ENCODE results near the gene F8A2.
"Not testable (repeated sequence)": the region's sequence is repeated elsewhere in the genome, so short reads cannot be mapped to it uniquely, and the experiment has no call there.

F8A2 gene

GRCh38 chrX:155381843-155382528 lies at the start of gene F8A2:
Gene F8A2 (plus strand): TSS chrX:155382095. CDS start chrX:155382115, 20 bp downstream.
- FAIRE-seq; DNase-seq (ENCODE audit: insufficient read length, low spot score): not testable (repeated sequence)

GRCh38 chrX:155333544-155334100 lies 48.3 kb upstream of the F8A2 start:
- DNase-seq (ENCODE audit: insufficient read length, low spot score) (no peak), FAIRE-seq (peak; percentile 21)

DNA sequence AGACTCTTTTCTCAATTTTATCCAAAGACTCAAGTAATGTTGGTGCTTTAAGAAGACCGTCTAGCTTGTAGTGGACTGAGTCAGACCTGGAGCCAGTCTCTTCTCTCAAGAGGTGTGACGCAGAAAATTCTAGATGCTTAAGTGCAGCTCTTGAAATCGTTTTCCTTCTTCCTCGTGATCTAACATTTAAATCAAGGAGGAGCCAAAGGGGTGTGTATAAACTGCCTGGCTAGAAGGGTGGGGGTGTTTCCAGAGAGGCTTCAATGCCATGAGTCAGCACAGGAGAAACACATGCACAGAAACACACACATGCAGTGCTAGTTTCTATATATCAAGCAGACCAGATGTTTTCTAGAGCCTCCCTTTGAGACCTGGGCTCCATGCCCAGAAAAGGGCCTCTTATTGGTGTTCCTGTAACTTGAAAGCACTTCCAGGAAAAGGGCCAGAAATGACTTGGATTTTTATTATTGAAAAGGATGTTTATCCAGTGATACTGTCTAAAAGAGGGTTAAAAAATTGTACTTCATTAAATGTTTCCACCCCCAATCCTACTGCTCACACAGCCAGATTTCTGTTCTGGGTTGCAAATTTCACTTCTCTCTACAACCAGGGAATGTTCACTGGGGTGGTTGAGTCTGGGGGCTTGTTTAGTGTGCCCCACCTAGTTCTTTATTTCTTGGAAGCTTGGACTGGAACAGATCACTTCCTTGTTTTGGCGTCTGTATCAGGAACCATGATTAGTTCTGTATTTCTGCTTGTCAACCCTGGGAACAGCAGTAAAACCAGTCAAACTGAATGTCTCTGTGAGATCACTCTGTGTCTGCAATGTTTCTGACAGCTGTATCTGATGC lies 47.2 kb upstream of the F8A2 start, which contains the start of gene CLIC2:
Gene CLIC2, minus strand, starts transcription at position 129 of the 851 bp plus-strand sequence. CDS start 187 bp downstream, outside the sequence.
- FAIRE-seq: no peak
- no peak for DNase-seq (ENCODE audit: insufficient read length, low spot score)

DNA sequence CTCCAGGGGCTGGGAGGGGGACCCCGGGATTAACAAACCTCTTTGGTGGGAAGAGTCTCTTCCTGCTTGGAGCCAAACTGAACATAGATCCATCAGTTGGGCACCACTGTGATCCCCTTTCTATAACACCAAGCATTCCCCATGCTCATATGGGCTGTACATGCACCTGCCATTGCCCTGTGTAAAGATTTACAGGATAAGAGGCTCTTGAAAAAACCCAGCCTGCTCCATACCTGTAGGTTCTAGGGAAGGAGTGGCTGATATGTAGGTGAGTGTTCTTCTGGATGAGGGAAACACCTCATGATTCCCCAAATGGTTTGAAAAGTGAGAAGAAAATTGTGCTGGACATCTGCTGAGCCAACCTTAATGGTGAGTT lies 46.6 kb upstream of the F8A2 start:
- not testable (repeated sequence) for FAIRE-seq

GRCh38 chrX:155345689-155346088 lies 36.2 kb upstream of the F8A2 start:
- FAIRE-seq: not testable (repeated sequence)

More for the DNA sequence above, 46.6 kb upstream of the F8A2 start:
- not testable (repeated sequence) for DNase-seq (ENCODE audit: insufficient read length, low spot score)

DNA sequence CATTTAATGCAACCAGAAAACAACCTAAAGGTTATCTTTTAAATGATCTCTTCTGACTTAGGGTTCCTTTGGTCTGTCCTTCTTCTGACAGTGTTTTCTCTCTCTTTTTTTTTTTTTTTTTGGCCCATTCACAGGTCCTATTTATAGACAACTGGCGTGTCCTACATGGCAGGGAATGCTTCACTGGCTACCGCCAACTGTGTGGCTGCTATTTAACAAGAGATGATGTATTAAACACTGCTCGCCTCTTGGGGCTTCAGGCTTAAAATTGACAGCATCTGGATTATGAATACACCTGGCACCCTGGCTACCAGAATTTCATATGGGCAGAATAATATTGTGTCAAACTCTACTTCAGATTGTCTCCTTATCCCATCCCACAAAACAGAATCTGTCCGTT lies 32.4 kb upstream of the F8A2 start:
- peak; percentile 68 for FAIRE-seq
- DNase-seq (ENCODE audit: insufficient read length, low spot score): not testable (repeated sequence)

More at GRCh38 chrX:155345689-155346088, 36.2 kb upstream of the F8A2 start:
- DNase-seq (ENCODE audit: insufficient read length, low spot score): not testable (repeated sequence)

DNA sequence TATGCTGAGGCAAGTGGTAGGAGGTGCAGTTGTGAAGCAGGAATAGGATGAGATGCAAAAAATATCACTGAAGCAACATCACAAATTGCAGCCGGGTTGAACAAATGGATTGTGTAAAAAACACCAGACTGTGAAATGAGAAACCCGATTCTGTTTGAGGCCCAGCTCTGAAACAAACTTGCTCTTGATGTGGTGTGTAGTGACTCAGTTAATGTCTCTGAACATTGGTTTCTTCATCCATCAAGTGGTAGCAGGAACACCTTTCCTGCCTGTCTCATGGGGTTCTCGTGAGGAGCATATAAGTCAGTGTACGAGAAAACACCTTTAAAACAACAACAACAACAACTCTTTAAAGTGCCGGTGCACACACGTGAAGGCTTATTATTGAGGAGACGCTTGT lies 18.2 kb upstream of the F8A2 start:
- not testable (repeated sequence) for FAIRE-seq; DNase-seq (ENCODE audit: insufficient read length, low spot score)

DNA sequence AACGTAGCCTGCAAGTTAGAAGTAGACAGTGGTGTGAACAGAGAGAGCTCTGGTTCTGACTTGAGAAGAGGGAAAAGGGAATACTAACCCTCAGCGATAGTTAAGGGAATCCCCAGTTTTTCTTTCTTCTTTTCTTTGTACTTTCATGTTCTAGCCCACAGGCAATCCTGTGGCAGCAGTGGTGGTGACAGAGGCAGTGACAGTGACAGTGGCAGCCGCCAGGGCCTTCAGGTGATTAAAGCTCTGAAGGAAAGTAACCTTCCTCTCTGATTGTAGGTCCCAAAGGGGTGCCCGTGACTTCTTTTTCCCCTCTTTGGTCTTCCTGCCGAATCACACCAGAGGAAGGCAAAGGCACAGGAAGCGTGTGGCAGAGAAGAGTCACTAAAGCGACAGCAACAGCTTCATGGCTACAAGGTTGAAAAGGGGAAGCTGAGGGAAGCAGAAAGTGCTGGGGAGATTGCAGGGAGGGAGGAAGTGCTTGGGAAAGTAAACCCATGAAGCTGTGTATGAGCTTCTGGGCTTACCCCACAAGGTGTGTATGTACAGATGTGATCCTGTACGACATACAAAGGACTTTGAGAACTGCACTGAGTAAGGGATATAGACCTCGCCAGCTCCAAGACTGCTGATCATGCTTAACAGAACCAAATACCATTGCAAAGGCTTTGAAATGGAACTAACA lies 8.0 kb upstream of the F8A2 start:
- FAIRE-seq; DNase-seq (ENCODE audit: insufficient read length, low spot score): not testable (repeated sequence)

DNA sequence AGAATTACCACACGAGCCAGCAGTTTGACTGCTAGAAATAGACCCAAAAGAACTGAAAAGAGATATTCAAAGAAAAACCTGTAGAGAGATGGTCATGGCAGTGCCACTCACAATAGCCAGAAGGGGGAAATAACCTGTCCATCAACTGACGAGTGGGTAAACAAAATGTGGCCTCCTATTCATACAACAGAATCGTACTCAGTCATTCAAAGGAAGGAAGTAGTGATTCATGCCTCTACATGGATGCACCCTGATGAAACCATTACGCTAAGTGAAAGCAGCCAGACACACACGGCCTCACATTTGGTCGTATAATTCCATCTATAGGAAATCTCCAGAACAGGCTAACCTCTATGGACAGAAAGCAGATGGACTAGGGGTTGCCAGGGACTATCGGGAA lies 2.1 kb upstream of the F8A2 start:
- not testable (repeated sequence) for FAIRE-seq; DNase-seq (ENCODE audit: insufficient read length, low spot score)

- DNase-seq (ENCODE audit: insufficient read length, low spot score); FAIRE-seq: not testable (repeated sequence)
These were observed 653 bp downstream of the F8A2 start for GRCh38 chrX:155382529-155382967.

- DNase-seq (ENCODE audit: insufficient read length, low spot score) (no peak), FAIRE-seq (no peak)
These were observed 7.7 kb downstream of the F8A2 start for GRCh38 chrX:155389634-155390033.

GRCh38 chrX:155394747-155395276 lies 12.9 kb downstream of the F8A2 start:
- not testable (repeated sequence) for DNase-seq (ENCODE audit: insufficient read length, low spot score)

DNA sequence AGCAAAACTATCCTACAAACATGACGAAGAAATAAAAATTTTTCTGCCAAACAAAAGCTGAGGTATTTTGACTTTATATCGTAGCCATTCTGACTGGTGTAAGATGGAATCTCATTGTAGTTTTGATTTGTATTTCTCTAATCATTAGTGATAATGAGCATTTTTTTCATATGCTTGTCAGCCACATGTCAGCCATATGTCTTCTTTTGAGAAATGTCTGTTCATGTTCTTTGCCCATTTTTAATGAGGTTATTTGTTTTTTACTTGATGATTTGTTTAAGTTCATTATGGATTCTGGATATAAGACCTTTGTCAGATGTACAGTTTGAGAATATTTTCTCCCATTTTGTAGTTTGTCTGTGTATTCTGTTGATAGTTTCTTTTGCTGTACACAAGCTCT lies 24.5 kb downstream of the F8A2 start:
- DNase-seq (ENCODE audit: insufficient read length, low spot score): no peak
- no peak for FAIRE-seq

More at GRCh38 chrX:155394747-155395276, 12.9 kb downstream of the F8A2 start:
- FAIRE-seq: not testable (repeated sequence)

DNA sequence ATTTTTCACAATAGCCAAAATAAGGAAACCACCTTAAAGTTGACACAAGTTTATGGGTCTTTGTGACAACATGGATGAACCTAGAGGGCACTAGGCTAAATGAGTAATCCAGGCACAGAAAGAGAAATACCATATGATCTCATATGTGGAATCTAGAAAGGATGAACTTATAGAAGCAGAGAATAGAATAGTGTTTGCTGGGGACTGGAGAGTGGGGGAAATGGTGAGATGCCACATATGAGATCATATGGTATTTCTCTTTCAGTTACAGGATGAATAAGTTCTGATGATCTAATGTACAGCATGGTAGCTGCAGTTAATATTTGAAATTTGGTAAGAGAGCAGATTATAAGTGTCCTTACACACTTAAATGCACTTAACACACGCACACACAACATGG lies 35.9 kb downstream of the F8A2 start:
- FAIRE-seq (no peak), DNase-seq (ENCODE audit: insufficient read length, low spot score) (no peak)
